Ureter (tissue), 1 donor: ENCODE results near the gene TBL1XR1. TPM values are rescaled to one million over a fixed set of nuclear protein-coding genes. Genes with fewer than 3 reads are reported as not detected.
"Not testable (repeated sequence)": the region's sequence is repeated elsewhere in the genome, so short reads cannot be mapped to it uniquely, and the experiment has no call there.

Experiments used
- DNase-seq: peaks from one replicate; pipeline ENCODE4 v3.0.0-alpha.2; 2020; ENCODE audit warnings: low spot score
- total RNA-seq: library from RNA; stranded (reverse); gene quantifications from one replicate; pipeline ENCODE4 v1.2.4, GENCODE V29; 2023
- donor health status: DM: yes; HTN: yes; CAD: no.

The TBL1XR1 gene
- total RNA-seq, 1 donor from 2014 or later, result 181 TPM

- no peak for DNase-seq
Observed at GRCh38 chr3:177182352-177182751, 14.9 kb downstream of the TBL1XR1 start.

- no peak for DNase-seq
Observed at GRCh38 chr3:177181418-177181817, 15.9 kb downstream of the TBL1XR1 start.

GRCh38 chr3:177180506-177180905, 16.8 kb downstream of the TBL1XR1 start:
- DNase-seq, result no peak

GRCh38 chr3:177179281-177180067, 17.8 kb downstream of the TBL1XR1 start:
- DNase-seq, result no peak

GRCh38 chr3:177177749-177178221, 19.5 kb downstream of the TBL1XR1 start:
- DNase-seq, result no peak

GRCh38 chr3:177174607-177175170, 22.6 kb downstream of the TBL1XR1 start:
- DNase-seq, result no peak

GRCh38 chr3:177169936-177170722, 27.2 kb downstream of the TBL1XR1 start:
- DNase-seq, result no peak

- no peak for DNase-seq
Observed at GRCh38 chr3:177168431-177168830, 28.9 kb downstream of the TBL1XR1 start.

- no peak for DNase-seq
Observed at GRCh38 chr3:177162742-177163141, 34.5 kb downstream of the TBL1XR1 start.

- not testable (repeated sequence) for DNase-seq
Observed at GRCh38 chr3:177161603-177162002, 35.7 kb downstream of the TBL1XR1 start.

GRCh38 chr3:177158461-177158860, 38.8 kb downstream of the TBL1XR1 start:
- no peak for DNase-seq

- no peak for DNase-seq
Observed at GRCh38 chr3:177157492-177157891, 39.8 kb downstream of the TBL1XR1 start.

GRCh38 chr3:177154733-177155132, 42.5 kb downstream of the TBL1XR1 start:
- DNase-seq, result no peak

GRCh38 chr3:177150970-177151627, 46.2 kb downstream of the TBL1XR1 start:
- DNase-seq, result no peak

GRCh38 chr3:177150218-177150916, 46.9 kb downstream of the TBL1XR1 start:
- no peak for DNase-seq

GRCh38 chr3:177149106-177149505, 48.2 kb downstream of the TBL1XR1 start:
- no peak for DNase-seq

GRCh38 chr3:177147790-177148189, 49.5 kb downstream of the TBL1XR1 start:
- no peak for DNase-seq

GRCh38 chr3:177146646-177147045, 50.6 kb downstream of the TBL1XR1 start:
- DNase-seq, result no peak

GRCh38 chr3:177145954-177146353, 51.3 kb downstream of the TBL1XR1 start:
- no peak for DNase-seq

- no peak for DNase-seq
Observed at GRCh38 chr3:177145381-177145780, 51.9 kb downstream of the TBL1XR1 start.

- no peak for DNase-seq
Observed at GRCh38 chr3:177144922-177145321, 52.4 kb downstream of the TBL1XR1 start.
